ENCODE measurements around the gene BORCS8.
"Not testable (repeated sequence)": the region's sequence is repeated elsewhere in the genome, so short reads cannot be mapped to it uniquely, and the experiment has no call there.

Gene BORCS8

GRCh38 chr19:19192078-19192882 lies at the start of gene BORCS8, which contains the start of gene RFXANK:
Gene BORCS8, minus strand, starts transcription at chr19:19192152. Its CDS starts 35 bp downstream, at chr19:19192117.
Gene RFXANK, plus strand, starts transcription at chr19:19192258. Its CDS starts 1,689 bp downstream, at chr19:19193947.
- DNase-seq (ENCODE audit: low spot score) = peak; percentile 99

GRCh38 chr19:19240476-19240875 lies 48.5 kb upstream of the BORCS8 start:
- DNase-seq (ENCODE audit: low spot score) = no peak

DNA sequence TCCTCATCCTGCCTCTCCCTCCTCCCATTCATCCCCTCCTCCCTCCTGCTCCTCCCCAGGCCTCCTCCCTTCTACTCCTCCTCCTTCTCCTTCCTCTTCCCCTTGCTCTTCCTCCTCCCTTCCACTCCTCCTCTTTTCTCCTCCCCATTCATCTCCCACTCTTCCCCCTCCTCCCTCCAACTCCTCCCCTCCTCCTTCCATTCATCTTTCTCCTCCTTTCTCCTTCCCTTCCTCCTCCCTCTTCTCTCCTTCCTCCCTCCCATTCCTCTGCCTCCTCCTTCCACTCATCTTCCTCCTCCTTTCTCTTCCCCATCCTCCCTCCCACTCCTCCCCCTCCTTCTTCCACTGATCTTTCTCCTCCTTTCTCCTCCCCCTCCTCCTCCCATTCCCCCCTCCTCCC lies 47.7 kb upstream of the BORCS8 start:
- no peak for DNase-seq (ENCODE audit: low spot score)

- no peak for DNase-seq (ENCODE audit: low spot score)
Observed at GRCh38 chr19:19238126-19238894, 46.4 kb upstream of the BORCS8 start.

GRCh38 chr19:19236173-19236572 lies 44.2 kb upstream of the BORCS8 start:
- no peak for DNase-seq (ENCODE audit: low spot score)

GRCh38 chr19:19234220-19234816 lies 42.4 kb upstream of the BORCS8 start:
- no peak for DNase-seq (ENCODE audit: low spot score)

- DNase-seq (ENCODE audit: low spot score) = peak; percentile 63
Observed at GRCh38 chr19:19232261-19232721, 40.3 kb upstream of the BORCS8 start.

DNA sequence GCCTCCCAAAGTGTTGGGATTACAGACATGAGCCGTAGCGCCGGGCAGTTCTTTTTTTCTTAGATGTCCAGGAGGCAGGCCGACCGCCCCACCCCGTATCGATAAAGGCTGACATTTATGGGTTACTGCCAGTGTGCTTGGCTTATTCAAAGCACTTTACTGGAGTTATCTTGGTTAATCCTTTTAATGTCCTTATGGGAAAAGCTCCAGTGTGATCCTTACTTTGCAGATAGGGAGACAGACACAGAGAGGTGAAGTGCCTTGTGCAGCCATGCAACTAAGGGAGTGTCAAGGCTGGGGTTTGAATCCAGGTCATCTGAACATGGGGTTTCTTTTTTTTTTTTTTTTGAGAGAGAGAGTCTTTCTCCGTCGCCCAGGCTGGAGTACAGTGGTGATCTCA lies 39.0 kb upstream of the BORCS8 start:
- no peak for DNase-seq (ENCODE audit: low spot score)

GRCh38 chr19:19229701-19230100 lies 37.7 kb upstream of the BORCS8 start:
- DNase-seq (ENCODE audit: low spot score) = no peak

GRCh38 chr19:19227217-19227616 lies 35.3 kb upstream of the BORCS8 start:
- no peak for DNase-seq (ENCODE audit: low spot score)

- DNase-seq (ENCODE audit: low spot score) = no peak
Observed at GRCh38 chr19:19226663-19227062, 34.7 kb upstream of the BORCS8 start.

DNA sequence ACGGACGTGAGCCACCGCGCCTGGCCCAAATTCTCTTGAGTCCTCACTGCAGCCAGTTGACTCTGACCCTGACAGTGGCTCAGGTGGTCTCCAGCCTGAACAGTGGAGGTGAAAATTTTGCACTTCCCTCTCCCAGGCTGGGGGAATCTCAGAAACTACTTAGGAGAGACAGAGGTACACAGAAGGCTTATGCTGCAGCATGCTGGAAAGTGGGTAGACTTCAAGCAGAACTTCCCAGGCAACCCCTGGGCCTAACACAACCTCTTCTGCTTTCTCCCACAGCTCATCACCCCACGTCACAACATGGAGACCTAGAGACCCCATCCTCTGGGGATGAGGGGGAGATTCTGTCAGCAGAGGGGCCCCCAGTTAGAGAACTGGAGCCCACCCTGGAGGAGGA lies 34.3 kb upstream of the BORCS8 start:
- DNase-seq (ENCODE audit: low spot score) = no peak

DNA sequence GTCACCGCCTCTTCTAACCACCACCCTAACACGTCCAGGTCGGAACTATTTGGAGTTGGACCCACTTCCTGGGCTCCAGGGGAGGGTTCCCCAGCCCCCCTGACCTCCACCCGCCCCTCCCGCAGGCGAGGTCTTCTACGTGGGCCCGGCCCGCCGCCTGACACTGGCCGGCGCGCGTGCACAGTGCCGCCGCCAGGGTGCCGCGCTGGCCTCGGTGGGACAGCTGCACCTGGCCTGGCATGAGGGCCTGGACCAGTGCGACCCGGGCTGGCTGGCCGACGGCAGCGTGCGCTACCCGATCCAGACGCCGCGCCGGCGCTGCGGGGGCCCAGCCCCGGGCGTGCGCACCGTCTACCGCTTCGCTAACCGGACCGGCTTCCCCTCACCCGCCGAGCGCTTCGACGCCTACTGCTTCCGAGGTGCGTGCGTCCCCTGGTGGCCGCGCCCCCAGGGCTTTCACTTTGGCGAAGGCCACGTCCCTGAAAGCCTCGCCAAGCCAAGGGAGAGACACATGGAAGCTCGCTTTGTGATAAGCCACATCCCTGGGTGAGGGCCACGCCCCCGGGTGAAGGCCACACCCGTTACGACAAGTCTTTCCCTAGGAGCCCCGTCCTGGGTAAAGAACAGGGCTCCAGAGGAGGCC lies 33.0 kb upstream of the BORCS8 start:
- no peak for DNase-seq (ENCODE audit: low spot score)

DNA sequence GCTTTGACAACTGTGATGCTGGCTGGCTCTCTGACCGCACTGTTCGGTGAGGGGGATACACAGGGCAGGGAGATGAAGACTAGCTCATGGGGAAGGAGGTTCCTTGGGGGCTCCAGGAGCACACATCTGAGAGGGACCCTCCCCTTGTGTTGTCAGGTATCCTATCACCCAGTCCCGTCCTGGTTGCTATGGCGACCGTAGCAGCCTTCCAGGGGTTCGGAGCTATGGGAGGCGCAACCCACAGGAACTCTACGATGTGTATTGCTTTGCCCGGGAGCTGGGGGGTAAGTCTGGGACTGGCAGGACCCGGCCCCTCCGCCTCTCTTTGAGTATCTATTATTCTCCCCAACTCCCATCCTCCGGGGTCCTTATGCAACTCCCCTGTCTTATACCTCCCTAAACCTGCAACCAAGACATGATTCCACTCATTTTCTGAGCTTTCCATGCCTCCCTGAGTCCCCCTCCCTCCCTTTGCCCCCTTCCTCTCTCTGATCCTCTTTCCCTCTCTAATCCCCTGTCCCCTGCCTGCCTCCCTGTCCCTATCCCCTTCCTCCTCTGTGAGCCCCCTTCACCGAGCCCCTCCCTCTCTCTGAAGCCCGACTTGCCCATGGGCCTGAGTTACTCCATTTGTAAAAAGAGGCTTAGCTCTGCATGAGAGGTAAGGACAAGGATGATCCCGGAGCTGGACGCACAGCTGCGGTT lies 32.3 kb upstream of the BORCS8 start:
- DNase-seq (ENCODE audit: low spot score) = no peak

DNA sequence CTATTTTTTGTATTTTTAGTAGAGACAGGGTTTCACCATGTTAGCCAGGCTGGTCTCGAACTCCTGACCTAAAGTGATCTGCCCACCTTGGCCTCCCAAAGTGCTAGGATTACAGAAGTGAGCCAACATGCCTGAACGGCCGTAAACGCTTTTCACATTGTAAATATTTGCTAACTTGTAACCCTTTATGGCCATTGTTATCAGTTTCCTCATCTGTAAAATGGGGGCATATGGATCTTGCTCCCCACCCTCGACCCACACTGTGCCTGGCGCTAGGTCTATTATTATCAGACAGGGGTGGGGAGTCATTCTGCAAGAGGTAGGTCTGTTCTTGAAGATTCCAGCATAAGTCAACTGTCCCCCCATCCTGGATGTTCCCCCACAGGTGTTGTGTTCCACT lies 31.7 kb upstream of the BORCS8 start:
- DNase-seq (ENCODE audit: low spot score) = no peak

- DNase-seq (ENCODE audit: low spot score) = no peak
Observed at GRCh38 chr19:19223060-19223459, 31.1 kb upstream of the BORCS8 start.

- not testable (repeated sequence) for DNase-seq (ENCODE audit: low spot score)
Observed at GRCh38 chr19:19221000-19221399, 29.0 kb upstream of the BORCS8 start.

GRCh38 chr19:19218911-19219310 lies 27.0 kb upstream of the BORCS8 start:
- no peak for DNase-seq (ENCODE audit: low spot score)

GRCh38 chr19:19217099-19217498 lies 25.1 kb upstream of the BORCS8 start:
- DNase-seq (ENCODE audit: low spot score) = peak; percentile 59

- no peak for DNase-seq (ENCODE audit: low spot score)
Observed at GRCh38 chr19:19215792-19216191, 23.8 kb upstream of the BORCS8 start.

DNA sequence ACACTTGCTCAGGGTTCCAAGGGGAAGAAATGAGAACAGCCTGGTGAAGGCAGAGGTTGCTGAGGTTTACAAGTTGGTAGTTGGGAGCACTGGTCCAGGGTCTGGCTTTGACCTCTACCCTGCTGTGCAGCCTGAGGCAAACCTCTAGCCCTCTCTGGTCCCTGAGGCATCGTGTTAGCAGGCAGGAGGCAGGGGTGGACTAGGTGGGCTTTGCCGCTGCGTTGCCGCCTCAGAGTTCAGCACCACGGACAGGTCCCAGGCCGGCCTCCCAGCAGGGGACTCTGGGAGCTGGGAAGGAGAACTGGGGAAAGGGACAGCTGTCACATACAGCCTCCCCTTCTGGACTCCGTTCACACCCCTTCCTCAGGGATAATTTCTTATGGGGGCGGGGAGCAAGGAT lies 22.9 kb upstream of the BORCS8 start:
- DNase-seq (ENCODE audit: low spot score) = no peak

- DNase-seq (ENCODE audit: low spot score) = peak; percentile 72
Observed at GRCh38 chr19:19214159-19214490, 22.2 kb upstream of the BORCS8 start.
